Upper lobe of left lung (tissue), 4 donors: ENCODE measurements around the gene ARHGEF37.

Source experiments
- CTCF ChIP-seq, 6 experiments: fragments of 450-650 bp in 4 of 6; fragments of 200-600 bp in 2 of 6; sonication (generic) in 2 of 6; IDR thresholded peaks; one replicate each; pipeline ENCODE4 v1.5.1; 2016 to 2019; ENCODE audit warnings: antibody characterized with exemption in 6 of 6
- EP300 ChIP-seq, 4 donors: sonication (generic); formaldehyde crosslinking; IDR thresholded peaks; one replicate each; pipeline ENCODE4 v1.5.1; 2017; ENCODE audit warnings: antibody characterized with exemption in 4 of 4, control low read depth in 2 of 4
- POLR2A ChIP-seq, 4 donors: fragments of 450-650 bp; IDR thresholded peaks; one replicate each; pipeline ENCODE4 v1.5.1; 2016 to 2017; ENCODE audit warnings: antibody characterized with exemption in 4 of 4, mild to moderate bottlenecking in 2 of 4
- POLR2AphosphoS5 ChIP-seq, 2 donors: sonication (generic); formaldehyde crosslinking; IDR thresholded peaks; one replicate each; pipeline ENCODE4 v1.5.1; 2017; ENCODE audit warnings: antibody characterized with exemption in 2 of 2

GRCh38 chr5:149603210-149603609 is 21.9 kb downstream of the ARHGEF37 start:
- TF ChIP-seq CTCF (IDR thresholded peaks at IDR 0.05): no peak
- no peak for TF ChIP-seq POLR2A (IDR thresholded peaks at IDR 0.05)
- no peak for TF ChIP-seq POLR2AphosphoS5 (IDR thresholded peaks at IDR 0.05)
- no peak for TF ChIP-seq EP300 (IDR thresholded peaks at IDR 0.05)
